Measurements from ENCODE around the gene ZNF414.

DNA sequence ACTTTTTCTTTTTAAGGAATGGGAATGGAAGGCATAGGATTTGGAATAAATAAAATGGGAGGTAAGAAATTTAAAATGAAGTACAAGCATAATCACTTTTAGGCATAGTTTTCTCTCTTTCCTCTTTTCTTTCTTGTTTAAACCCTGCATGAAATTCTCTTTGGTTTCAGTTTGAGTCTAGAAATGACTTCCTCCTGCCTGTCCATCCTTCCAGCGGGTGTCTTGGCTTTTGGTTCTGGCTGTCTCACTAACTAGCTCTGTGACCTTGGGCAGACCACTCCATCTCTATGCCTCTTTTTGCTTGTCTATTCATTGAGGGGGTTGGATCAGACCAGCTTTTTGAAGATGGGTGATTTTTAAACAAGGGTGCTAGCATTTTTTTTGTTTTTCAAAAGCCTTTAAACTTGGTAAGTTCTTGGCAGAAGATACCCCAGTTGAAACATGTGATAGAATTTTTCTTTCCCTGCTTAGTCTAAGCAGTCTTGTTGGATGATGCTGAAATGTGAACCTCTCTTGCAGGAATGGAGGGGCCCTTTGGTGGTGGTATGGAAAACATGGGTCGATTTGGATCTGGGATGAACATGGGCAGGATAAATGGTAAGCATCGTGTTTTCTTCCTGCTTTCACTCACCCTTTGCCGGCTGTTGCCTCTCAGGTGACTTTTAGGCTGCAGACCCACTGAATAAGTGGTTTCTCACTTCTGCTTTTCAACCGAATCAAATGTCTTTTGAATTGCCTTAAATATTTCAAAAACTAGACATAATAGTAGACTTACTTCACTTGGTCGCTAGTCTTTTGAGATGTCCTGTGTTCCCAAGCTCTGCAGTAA lies 40.1 kb downstream of the ZNF414 start:
- TF ChIP-seq, protein P1, sequence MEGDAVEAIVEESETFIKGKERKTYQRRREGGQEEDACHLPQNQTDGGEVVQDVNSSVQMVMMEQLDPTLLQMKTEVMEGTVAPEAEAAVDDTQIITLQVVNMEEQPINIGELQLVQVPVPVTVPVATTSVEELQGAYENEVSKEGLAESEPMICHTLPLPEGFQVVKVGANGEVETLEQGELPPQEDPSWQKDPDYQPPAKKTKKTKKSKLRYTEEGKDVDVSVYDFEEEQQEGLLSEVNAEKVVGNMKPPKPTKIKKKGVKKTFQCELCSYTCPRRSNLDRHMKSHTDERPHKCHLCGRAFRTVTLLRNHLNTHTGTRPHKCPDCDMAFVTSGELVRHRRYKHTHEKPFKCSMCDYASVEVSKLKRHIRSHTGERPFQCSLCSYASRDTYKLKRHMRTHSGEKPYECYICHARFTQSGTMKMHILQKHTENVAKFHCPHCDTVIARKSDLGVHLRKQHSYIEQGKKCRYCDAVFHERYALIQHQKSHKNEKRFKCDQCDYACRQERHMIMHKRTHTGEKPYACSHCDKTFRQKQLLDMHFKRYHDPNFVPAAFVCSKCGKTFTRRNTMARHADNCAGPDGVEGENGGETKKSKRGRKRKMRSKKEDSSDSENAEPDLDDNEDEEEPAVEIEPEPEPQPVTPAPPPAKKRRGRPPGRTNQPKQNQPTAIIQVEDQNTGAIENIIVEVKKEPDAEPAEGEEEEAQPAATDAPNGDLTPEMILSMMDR (IDR thresholded peaks at IDR 0.05) = no peak
- no peak for TF ChIP-seq POLR2A (IDR thresholded peaks at IDR 0.05)
- no peak for TF ChIP-seq EP300 (IDR thresholded peaks at IDR 0.05)

Data from tibial nerve (tissue), 4 donors.